Activated CD4-positive, alpha-beta T cell treated with anti-CD3 and anti-CD28 coated beads, Interleukin-2, amount 50 U/mL, for 1 hour (primary cell): Measurements from ENCODE around the gene MPI.
"Not testable (repeated sequence)": the region's sequence is repeated elsewhere in the genome, so short reads cannot be mapped to it uniquely, and the experiment has no call there.

ENCODE experiments used
- DNase-seq: peaks from one replicate; pipeline ENCODE4 v3.0.0-alpha.2; 2020

MPI gene

DNA sequence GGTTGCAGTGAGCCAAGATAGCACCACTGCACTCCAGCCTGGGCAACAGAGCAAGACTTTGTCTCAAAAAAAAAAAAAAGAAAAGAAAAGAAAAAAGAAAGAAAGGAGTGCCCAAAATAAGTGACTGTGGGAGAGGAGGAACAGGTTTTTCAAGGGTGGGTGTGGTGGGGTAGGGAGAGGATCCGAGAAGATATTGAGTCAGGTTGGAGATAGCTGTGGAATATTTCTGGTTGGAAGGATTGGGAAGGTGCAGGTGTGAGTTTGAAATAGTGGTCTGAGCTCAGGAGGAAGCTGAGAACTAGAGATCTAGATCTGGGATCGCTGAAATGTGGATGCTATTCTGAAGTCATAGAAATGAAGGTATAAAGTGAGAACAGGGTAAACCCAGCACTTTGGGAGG lies 24.5 kb upstream of the MPI start:
- no peak for DNase-seq

DNA sequence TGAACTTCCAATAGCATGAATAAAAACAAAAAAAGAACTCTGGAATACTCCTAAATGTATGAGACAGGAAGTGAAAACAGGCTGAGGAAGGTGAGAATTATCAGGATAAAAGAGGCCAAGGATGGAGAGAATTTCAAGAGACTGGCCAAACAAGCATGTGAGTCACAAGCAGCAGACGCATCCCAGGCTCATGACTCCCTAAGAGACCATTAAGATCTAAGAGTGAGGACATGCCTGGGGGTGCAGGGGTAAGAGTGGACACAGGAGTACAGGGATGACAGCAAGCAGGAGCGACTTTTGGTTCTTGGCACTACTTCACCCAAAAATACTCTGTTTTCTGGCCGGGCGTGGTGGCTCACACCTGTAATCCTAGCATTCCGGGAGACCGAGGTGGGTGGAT lies 23.8 kb upstream of the MPI start:
- DNase-seq, result no peak

DNA sequence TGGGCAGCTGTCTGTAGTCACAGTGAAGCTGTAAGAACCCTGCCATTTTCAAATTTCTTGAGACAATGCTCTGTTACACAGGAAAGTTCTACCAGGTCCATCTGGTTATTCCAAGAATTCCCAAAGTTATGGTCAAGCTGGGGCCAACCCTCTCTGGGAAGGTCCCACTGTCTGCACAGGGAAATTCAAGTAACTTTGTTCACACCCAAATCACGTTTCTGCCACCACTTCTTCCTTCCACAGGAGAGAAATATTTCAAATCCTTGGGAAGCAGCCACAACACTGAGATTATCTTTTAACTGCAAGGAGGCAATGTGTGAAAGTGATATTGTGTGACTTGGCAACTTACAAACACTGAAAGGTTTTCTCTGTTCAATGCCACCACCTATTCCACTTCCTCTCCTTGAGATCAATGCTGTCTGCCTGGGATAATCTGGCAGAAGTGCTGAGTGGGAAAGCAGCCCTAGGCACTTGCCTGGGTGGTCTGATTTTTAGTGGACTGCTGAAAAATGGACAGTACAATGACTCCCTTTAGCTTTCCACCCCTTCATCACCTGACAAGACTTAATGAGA lies 22.3 kb upstream of the MPI start:
- DNase-seq, result no peak

GRCh38 chr15:74868059-74868458 lies 21.8 kb upstream of the MPI start:
- no peak for DNase-seq

- DNase-seq, result no peak
These were observed 20.5 kb upstream of the MPI start for GRCh38 chr15:74869372-74869725.

GRCh38 chr15:74869726-74870407 lies 20.0 kb upstream of the MPI start:
- DNase-seq, result no peak

- DNase-seq, result no peak
These were observed 19.2 kb upstream of the MPI start for GRCh38 chr15:74870436-74871215.

GRCh38 chr15:74872702-74873035 lies 17.2 kb upstream of the MPI start:
- no peak for DNase-seq

- peak; percentile 86 for DNase-seq
These were observed 16.6 kb upstream of the MPI start, which contains the start of gene SCAMP2 for GRCh38 chr15:74873036-74873755. Gene SCAMP2, minus strand, starts transcription at chr15:74873365. Its CDS starts 110 bp downstream, at chr15:74873255.

- DNase-seq, result no peak
These were observed 16.0 kb upstream of the MPI start for GRCh38 chr15:74873756-74874424.

- no peak for DNase-seq
These were observed 11.6 kb upstream of the MPI start for GRCh38 chr15:74878273-74878672.

DNA sequence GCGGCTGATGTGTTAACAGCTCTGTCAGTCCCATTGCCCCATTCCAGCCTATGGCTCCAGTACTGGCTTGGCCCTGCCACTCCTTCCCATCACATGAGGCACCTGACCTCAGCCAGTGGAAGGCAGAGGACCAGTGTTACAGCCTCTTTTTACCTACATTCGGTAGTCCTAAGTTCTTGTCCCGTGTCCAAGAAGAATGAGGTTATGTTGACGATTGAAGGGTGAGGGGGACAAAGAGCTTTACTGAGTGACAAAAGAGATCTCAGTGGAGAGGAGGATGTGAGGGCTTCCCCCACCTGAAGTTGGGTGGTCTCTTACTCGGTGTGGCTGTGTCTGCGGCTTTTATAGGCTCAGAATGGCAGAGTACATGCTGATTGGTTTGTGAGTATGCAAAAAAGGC lies 7.3 kb upstream of the MPI start:
- no peak for DNase-seq

- DNase-seq, result no peak
These were observed 5.2 kb upstream of the MPI start for GRCh38 chr15:74884428-74885223.

- no peak for DNase-seq
These were observed 4.4 kb upstream of the MPI start for GRCh38 chr15:74885461-74885860.

GRCh38 chr15:74887537-74888193 lies 2.2 kb upstream of the MPI start:
- DNase-seq, result not testable (repeated sequence)

DNA sequence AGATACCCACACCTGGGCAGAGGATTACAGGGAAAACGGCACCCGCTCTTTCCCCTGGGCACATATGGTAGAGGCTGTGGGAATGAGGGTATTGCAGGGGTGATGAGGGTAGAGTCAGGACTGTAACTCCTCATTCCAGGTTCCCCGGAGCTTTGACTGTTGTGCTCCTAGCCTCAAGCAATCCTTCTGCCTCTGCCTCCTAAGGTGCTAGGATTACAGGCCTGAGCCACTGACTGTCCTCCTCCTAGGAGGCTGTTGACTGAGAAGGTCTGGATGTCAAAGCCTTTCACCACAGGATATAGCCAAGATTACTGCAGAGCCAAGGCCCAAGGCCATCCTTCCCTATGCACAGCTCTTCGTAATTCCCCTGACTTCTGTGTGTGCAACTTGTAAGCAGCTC lies 1.1 kb upstream of the MPI start:
- no peak for DNase-seq

- no peak for DNase-seq
These were observed 406 bp upstream of the MPI start for GRCh38 chr15:74889390-74889882.

DNA sequence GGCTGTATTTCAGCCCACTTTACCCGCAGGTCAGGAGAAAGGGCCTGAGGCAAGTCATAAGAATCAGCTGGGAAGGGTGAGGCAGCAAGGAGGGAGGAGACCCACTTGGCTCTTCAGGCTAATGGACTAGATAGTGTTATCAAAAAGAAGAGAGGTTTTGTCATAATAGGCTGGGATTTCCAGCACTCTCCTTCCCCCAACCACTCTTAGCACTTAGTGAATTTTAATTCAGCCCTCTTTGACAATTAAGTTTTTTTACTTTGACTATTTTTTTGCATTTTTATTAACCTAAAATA lies 771 bp downstream of the MPI start:
- no peak for DNase-seq

DNA sequence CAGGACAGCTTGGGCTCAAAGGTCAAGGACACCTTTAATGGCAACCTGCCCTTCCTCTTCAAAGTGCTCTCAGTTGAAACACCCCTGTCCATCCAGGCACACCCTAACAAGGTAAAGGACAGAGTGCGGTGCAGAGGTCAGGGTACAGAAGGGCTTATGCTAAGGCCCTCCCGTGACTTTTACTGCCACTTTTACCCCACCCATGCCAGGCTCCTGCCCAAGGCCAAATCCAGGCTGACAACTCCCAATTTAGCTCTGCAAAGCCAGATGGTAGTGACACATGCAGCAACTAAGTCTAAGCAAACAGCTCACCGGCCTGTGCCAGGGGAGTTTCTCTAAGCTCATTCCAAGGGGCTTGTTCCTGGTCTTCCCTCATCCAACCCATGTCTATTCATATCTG lies 1.6 kb downstream of the MPI start:
- no peak for DNase-seq

GRCh38 chr15:74892313-74892712 lies 2.5 kb downstream of the MPI start:
- no peak for DNase-seq

DNA sequence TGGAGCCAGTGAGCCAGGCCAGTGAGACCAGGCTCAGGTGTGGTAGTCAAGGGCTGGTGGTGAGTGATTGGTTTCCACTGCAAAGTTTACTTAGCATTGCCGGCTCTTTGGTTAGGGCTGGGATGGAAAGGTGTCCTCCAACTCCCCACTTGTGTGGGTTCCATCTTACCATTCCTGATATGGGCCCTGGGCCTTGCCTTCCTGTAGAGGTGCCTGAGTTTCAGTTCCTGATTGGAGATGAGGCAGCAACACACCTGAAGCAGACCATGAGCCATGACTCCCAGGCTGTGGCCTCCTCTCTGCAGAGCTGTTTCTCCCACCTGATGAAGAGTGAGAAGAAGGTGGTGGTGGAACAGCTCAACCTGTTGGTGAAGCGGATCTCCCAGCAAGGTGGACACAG lies 3.1 kb downstream of the MPI start:
- no peak for DNase-seq

GRCh38 chr15:74893627-74894026 lies 3.8 kb downstream of the MPI start:
- peak; percentile 25 for DNase-seq
